HepG2 (cell line): Measurements from ENCODE around the gene PTRH2. TPM values are rescaled to one million over a fixed set of nuclear protein-coding genes. Genes with fewer than 3 reads are reported as not detected.
A peak's percentile ranks its signal among the peaks of the same experiment; 100 is the strongest.
"Not testable (repeated sequence)": the region's sequence is repeated elsewhere in the genome, so short reads cannot be mapped to it uniquely, and the experiment has no call there.

Experiments used
- ATAC-seq: fragments of 200-7000 bp; cut with Tn5 transposase; 3 replicates; pipeline ENCODE4 v1.9.1; 2020; ENCODE audit warnings: mild to moderate bottlenecking, moderate library complexity
- BruUV-seq: library from RNA; stranded (reverse); fragments of 400-500 nt; replicated peaks from 2 replicates; lab custom pipeline; 2021; lab: Mats Ljungman, UMichigan
- CTCF ChIA-PET: fragments of 300-600 bp; formaldehyde crosslinking; extraction: SDS; loops from one replicate; lab custom pipeline; 2021; ENCODE audit warnings: low total read pairs, inconsistent platforms, low intra/inter-chr PET ratio; lab: Yijun Ruan, JAX
- POLR2A ChIA-PET: fragments of 350-600 bp; sonication (Branson Sonifier 250); formaldehyde crosslinking; loops from one replicate; lab custom pipeline; 2020; ENCODE audit warnings: antibody characterized with exemption, inconsistent platforms; lab: Yijun Ruan, JAX
- DNase-seq: peaks from one replicate; pipeline ENCODE4 v3.0.0-alpha.2; 2015; ENCODE audit warnings: low spot score
- FAIRE-seq: peaks from 3 replicates; lab custom pipeline; 2011; peaks lifted over from hg19 to GRCh38; lab: Jason Lieb, UNC
- H2AFZ ChIP-seq: one replicate; pipeline ENCODE4 v1.6.1; 2011; ENCODE audit warnings: low read length, inconsistent platforms
- H3K27ac ChIP-seq: fragments of 300-600 bp; 3 replicates; pipeline ENCODE4 v1.8.0; 2011; ENCODE audit warnings: mixed run types, mild to moderate bottlenecking, mixed read lengths, low read length, inconsistent platforms; ENCODE audit not compliant: insufficient read depth; ENCODE audit errors: extremely low read length
- H3K27me3 ChIP-seq, 2 experiments: fragments of 200-600 bp in 1 of 2; 2 replicates in 1 of 2; 3 replicates in 1 of 2; pipeline versions ENCODE4 v1.6.0 to v1.8.0; 2011; ENCODE audit warnings: low read length in 2 of 2, mild to moderate bottlenecking in 2 of 2, moderate library complexity in 2 of 2, inconsistent platforms in 1 of 2; ENCODE audit not compliant: insufficient read depth in 2 of 2, control insufficient read depth in 1 of 2
- H3K36me3 ChIP-seq, 2 experiments: fragments of 200-600 bp in 1 of 2; replicated peaks in 1 of 2; 2 replicates in 1 of 2; 3 replicates in 1 of 2; pipeline versions ENCODE4 v1.5.1 to v1.8.0; 2011; ENCODE audit warnings: low read length in 2 of 2, inconsistent platforms in 1 of 2; ENCODE audit not compliant: insufficient read depth in 2 of 2, control insufficient read depth in 1 of 2
- H3K4me1 ChIP-seq: 2 replicates; pipeline ENCODE4 v1.5.1; 2012; ENCODE audit warnings: low read length, inconsistent platforms; ENCODE audit not compliant: insufficient read depth
- H3K4me2 ChIP-seq: 2 replicates; pipeline ENCODE4 v1.6.0; 2011; ENCODE audit warnings: low read depth, low read length, inconsistent platforms
- H3K4me3 ChIP-seq, 3 experiments: fragments of 200-600 bp in 1 of 3; sonication (generic), shearing (Covaris generic) in 1 of 3; replicated peaks in 1 of 3; 2 replicates each; pipeline ENCODE4 v1.5.1; 2011 to 2016; ENCODE audit warnings: low read length in 3 of 3, inconsistent platforms in 2 of 3, low read depth in 2 of 3, mild to moderate bottlenecking in 2 of 3, control low read depth in 1 of 3, mixed read lengths in 1 of 3; ENCODE audit not compliant: insufficient read depth in 1 of 3
- H3K79me2 ChIP-seq: one replicate; pipeline ENCODE4 v1.6.1; 2011; ENCODE audit warnings: low read length, inconsistent platforms; ENCODE audit not compliant: insufficient read depth
- H3K9ac ChIP-seq: 2 replicates; pipeline ENCODE4 v1.6.0; 2011; ENCODE audit warnings: mild to moderate bottlenecking, low read depth, low read length, inconsistent platforms; ENCODE audit not compliant: insufficient read depth
- H3K9me3 ChIP-seq: 2 replicates; pipeline ENCODE4 v1.5.1; 2012; ENCODE audit warnings: mild to moderate bottlenecking, low read length
- H4K20me1 ChIP-seq: 2 replicates; pipeline ENCODE4 v1.6.0; 2011; ENCODE audit warnings: inconsistent platforms, mild to moderate bottlenecking, low read length, moderate library complexity; ENCODE audit not compliant: insufficient read depth
- DDIT3 ChIP-seq: sonication (generic); formaldehyde crosslinking; IDR thresholded peaks from 2 replicates; pipeline ENCODE4 v1.4.0; 2020; ENCODE audit warnings: mild to moderate bottlenecking, missing genetic modification reagents
- E2F1 ChIP-seq: sonication (generic); formaldehyde crosslinking; IDR thresholded peaks from 2 replicates; pipeline ENCODE4 v1.5.0; 2020; ENCODE audit warnings: missing genetic modification reagents
- NR2F1 ChIP-seq, 2 experiments: fragments of 450-650 bp in 1 of 2; formaldehyde crosslinking in 1 of 2; IDR thresholded peaks; 2 replicates each; pipeline versions ENCODE4 v1.5.0 to v1.6.1; 2016 to 2020; ENCODE audit warnings: mild to moderate bottlenecking in 1 of 2, missing compliant biosample characterization in 1 of 2, missing genetic modification reagents in 1 of 2, moderate library complexity in 1 of 2
- PRPF4 ChIP-seq: fragments of 200-400 bp; formaldehyde crosslinking; IDR thresholded peaks from 2 replicates; pipeline ENCODE4 v1.6.1; 2016; ENCODE audit warnings: low read length, low read depth; ENCODE audit not compliant: poor library complexity, severe bottlenecking
- RARA ChIP-seq: IDR thresholded peaks from 2 replicates; pipeline ENCODE4 v1.6.1; 2016; ENCODE audit warnings: missing genetic modification reagents, missing compliant biosample characterization
- ZBTB33 ChIP-seq: sonication (generic); formaldehyde crosslinking; IDR thresholded peaks from 2 replicates; pipeline ENCODE4 v1.4.0; 2020; ENCODE audit warnings: missing genetic modification reagents
- ZBTB38 ChIP-seq: sonication (generic); formaldehyde crosslinking; IDR thresholded peaks from 2 replicates; pipeline ENCODE4 v1.5.1; 2020; ENCODE audit warnings: mild to moderate bottlenecking, missing genetic modification reagents
- WGBS: methylation state at CpG from one replicate; pipeline ENCODE4 v1.1.6; 2017; ENCODE audit warnings: low lambda C conversion rate; 5-methylcytosine and 5-hydroxymethylcytosine counted together
- in situ Hi-C: cut with HindIII; loops from 2 replicates; pipeline ENCODE4 v1.10.0; 2017; ENCODE audit warnings: low pct_unique_long_range_greater_than_20kb; ENCODE audit not compliant: extremely low pct_ligation_motif_present
- intact Hi-C: fragments of 100-400 bp; cut with micrococcal nuclease; formaldehyde crosslinking; loops from one replicate; pipeline ENCODE4 v1.10.0; 2022; ENCODE audit not compliant: unreplicated experiment
- polyA plus RNA-seq, 8 experiments: library from polyadenylated mRNA; depleted of rRNA in 3 of 8; stranded (reverse) in 7 of 8; unstranded in 1 of 8; fragments of >200 nt; fragmentation: Illumina TruSeq in 4 of 8; extraction: Trizol in 4 of 8; gene quantifications; 2 replicates each; pipeline versions ENCODE4 v1.2.1 to v1.2.3, GENCODE V29; 2011 to 2016; ENCODE audit warnings: low read depth in 4 of 8, missing spikeins in 1 of 8, mixed read lengths in 1 of 8; ENCODE audit not compliant: insufficient read depth in 1 of 8
- total RNA-seq, 5 experiments: library from RNA; depleted of rRNA; stranded (reverse); fragments of >200 nt; fragmentation: Illumina TruSeq; extraction: Trizol; gene quantifications; 2 replicates each; pipeline ENCODE4 v1.2.3, GENCODE V29; 2016; ENCODE audit warnings: low read depth in 1 of 5

Gene PTRH2
- total and polyA plus RNA-seq, 2 of the 13 experiments (the other 11 are each of a cell fraction or from before 2014, with no cell fraction given): 67.7 to 83.3 TPM

GRCh38 chr17:59756236-59756818 lies 49.1 kb upstream of the PTRH2 start (continued):
- TF ChIP-seq E2F1 (CRISPR knock-in tag) (no peak), DDIT3 (CRISPR knock-in tag) (no peak), RARA (peak; percentile 61; the same call in 1 of the 2 replicates), NR2F1 (CRISPR knock-in tag; IDR thresholded peaks at IDR 0.05) (0 out of 4 replicates have a peak, but pooled peaks of 1 of the 2 experiments have one; percentile 14)

- DNase-seq, intact Hi-C loops, H4K20me1 ChIP-seq, H3K4me3 ChIP-seq, H3K27me3 ChIP-seq, H3K9me3 ChIP-seq, ATAC-seq, FAIRE-seq, H3K4me2 ChIP-seq, H2AFZ ChIP-seq, H3K79me2 ChIP-seq: not testable (repeated sequence)
- POLR2A ChIA-PET: interaction anchor here (0.7 to 6.8 kb wide), 14 partner anchors 8 to 138 kb away, joined by 3 to 400 read pairs (median 7); partner anchors contain the start of genes PTRH2 and VMP1
- CTCF ChIA-PET: interaction anchor here (1.7 to 4.0 kb wide), 5 partner anchors 74 to 104 kb away, joined by 3 to 30 read pairs (median 15); no protein-coding TSS in a partner anchor
- H3K4me1 ChIP-seq: peaks cover 76% of the 10 kb centered on the region
- TSS peak; percentile 22 for BruUV-seq
- H3K36me3 ChIP-seq: peaks cover 0 to 13% of the 10 kb centered on the region in 2 experiments; a peak in 2 of 5 replicates
- in situ Hi-C loops: loop anchor here (5.0 kb wide), 3 partner anchors 37 to 82 kb away; partner anchors contain the start of genes PTRH2 and VMP1
- H3K9ac ChIP-seq: peak overlapping the region; percentile 36; the same call in 1 of the 2 replicates
- WGBS: 93% methylated on average over 12 of the region's 12 CpGs
- peak overlapping the region; percentile 82 for H3K27ac ChIP-seq
- TF ChIP-seq ZBTB38 (0 out of 2 replicates have a peak, but pooled peaks have one; percentile 67), ZBTB33 (peak; percentile 73; the same call in 1 of the 2 replicates), PRPF4 (peak; percentile 51)
These were observed 47.8 kb upstream of the PTRH2 start for GRCh38 chr17:59755069-59755468.
